ENCODE measurements around the gene TTC27.

TTC27 gene

DNA sequence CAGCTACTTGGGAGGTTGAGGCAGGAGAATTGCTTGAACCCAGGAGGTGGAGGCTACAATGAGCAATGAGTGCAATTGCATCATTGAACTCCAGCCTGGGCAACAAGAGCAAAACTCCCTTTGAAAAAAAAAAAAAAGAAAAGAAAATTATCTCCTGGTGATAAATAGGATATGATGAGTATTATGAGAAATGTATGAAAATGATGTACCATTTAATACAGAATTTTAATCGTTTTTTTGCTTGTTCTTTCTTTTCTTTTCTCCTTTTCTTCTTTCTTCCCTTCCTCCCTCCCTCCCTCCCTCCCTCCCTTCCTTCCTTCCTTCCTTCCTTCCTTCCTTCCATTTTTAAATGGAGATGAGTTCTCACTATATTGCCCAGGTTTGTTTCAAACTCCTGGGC, 40.4 kb downstream of the TTC27 start:
- DNase-seq = no peak

DNA sequence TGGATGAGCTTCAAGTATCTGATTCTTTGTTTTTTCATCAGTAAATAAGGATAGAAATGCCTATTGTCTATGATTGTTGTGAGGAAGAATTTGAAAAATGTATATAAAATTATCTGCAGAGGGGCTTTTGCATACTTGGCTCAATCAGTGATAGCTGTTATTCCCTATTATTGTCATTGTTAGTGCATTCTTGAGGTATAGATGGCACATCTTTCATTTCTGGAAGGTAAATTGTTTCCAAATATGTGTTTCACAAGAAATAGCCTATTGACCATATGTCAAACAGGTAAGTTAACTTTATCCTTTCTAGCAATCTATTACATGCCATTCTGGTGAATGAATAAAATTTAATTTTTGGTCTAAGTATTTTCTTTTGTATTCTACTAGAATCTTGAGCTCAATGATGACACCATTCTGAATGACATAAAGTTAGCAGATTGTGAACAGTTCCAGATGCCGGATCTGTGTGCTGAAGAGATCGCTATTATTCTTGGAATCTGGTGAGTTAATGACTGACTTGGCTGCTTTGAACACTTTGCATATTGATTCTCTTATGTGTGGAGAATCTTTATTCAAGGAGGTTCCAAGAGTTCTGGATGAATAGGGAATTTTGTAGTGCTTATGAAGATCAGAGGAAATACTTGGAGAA, 44.2 kb downstream of the TTC27 start:
- no peak for DNase-seq

DNA sequence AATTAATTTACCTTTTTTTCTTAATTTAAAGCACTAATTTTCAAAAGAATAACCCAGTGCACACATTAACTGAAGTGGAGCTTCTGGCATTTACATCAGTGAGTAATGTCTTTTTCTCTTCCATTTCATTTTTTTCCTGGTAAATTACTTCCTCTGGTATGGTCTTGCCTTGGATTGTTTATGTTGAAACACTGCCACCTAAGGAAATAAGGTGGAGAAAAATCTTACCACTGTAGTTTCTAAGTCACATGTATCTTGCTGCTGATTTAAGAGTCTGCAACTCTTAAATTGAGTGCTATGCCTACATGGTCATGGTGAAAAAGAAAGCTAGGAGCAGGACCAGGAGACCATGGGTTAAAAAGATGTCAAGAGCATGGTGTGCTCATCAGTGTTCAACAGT, 51.0 kb downstream of the TTC27 start:
- no peak for DNase-seq

DNA sequence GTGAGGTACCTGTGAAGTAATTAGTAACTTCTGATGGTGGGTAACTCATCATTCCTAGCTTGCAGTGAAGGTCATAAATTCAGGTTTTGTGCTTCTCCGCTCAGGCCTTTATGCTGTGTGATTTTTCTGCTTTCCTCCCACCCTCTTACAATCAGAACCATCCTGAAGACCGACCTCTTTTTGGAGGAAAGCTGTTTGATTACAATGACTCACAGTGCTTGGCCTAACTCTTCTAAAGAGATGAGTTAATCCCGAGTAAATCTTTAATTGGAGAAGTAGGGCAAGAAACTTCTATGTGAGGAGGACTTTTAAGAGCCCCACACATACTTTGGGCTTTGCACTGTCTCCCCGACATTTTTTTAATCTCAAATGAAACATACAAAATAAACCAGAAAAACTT, 53.1 kb downstream of the TTC27 start:
- DNase-seq = no peak

DNA sequence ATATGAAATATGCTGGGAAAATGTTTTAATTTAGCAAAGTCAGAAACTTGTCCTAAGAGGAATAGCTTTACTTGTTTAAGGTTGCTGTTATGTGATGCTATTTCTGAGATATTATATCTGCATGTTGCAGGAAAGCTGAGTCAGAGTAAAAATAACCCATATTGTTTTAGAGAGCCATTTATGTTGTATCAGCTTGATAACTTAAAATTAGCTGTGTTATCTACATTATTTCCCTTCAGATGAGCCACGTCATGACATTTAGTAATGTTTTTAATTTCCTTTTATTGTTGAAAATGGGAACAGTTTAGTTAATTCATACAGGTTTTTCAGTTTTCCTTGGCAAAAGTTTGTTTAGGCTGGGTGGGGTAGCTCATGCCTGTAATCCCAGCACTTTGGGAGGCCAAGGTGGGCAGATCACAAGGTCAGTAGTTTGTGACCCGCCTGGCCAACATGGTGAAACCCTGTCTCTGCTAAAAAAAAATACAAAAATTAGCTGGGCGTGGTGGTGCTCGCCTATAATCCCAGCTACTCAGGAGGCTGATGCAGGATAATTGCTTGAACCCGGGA, 55.8 kb downstream of the TTC27 start:
- DNase-seq = no peak

DNA sequence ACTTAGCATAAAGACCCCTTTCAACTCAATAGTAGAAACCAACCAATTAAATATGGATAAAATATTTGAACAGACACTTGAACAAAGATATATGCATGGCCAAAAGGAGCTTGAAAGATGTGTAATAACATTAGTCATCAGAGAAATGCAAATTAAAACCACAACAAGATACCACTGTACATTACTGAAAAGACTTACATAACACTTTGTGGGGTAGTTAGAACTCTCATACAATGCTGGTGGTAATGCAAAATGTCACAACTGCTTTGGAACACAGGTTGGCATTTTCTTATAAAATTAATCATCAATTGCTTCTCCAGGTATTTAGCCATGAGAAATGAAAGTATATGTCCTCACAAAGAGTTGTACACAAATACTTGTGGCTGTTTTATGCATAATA, 60.7 kb downstream of the TTC27 start:
- no peak for DNase-seq

DNA sequence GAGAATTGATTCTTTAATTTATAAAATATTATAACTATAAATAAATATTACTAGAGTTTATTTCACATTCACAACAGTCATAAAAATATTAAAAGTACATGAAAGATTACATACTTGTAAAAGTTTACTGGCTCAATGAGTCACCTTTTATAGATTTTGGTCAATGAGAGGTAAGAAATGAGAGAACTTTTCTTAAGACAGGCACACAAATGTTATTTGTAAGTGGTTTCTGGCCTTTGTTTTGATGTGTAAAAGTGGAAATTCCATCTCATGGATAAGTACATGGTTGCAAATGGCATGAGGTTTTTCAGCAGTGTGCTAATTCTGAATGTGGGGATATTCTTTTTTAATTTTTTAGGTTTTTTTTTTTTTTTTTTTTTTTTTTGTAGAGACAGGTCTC, 63.8 kb downstream of the TTC27 start:
- DNase-seq = no peak

DNA sequence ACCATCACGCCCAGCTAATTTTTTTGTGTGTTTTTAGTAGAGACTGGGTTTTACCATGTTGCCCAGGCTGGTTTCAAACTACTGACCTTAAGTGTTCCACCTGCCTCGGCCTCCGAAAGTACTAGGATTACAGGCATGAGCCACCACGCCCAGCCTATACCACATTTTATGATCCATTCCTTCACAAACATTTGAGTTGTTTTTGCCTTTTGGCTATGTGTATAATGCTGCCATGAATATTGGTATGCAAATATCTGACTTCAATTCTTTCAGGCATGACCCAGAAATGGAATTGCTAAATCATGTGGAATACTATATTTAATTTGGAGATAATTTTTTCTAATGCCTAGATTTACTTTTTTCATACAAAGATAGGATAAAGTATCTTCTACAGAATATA, 68.6 kb downstream of the TTC27 start:
- DNase-seq = no peak

DNA sequence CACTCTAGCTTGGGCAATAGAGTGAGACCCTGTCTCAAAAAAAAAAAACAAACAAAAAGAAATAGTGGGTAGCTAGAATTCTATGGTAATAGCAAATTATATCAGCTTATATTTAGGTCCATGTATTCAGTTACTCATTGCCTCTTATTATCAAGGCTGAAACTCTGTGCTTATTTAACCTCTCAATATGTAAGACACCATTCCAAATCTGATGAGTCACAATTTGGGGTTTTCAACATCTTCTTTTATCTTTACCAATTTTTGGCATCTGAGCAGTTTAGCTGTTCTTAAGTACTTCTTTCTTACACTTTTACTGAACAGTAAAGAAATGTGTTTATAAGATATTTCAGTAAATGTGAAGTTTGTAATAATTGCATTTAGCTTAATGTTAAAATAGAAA, 69.3 kb downstream of the TTC27 start:
- no peak for DNase-seq

DNA sequence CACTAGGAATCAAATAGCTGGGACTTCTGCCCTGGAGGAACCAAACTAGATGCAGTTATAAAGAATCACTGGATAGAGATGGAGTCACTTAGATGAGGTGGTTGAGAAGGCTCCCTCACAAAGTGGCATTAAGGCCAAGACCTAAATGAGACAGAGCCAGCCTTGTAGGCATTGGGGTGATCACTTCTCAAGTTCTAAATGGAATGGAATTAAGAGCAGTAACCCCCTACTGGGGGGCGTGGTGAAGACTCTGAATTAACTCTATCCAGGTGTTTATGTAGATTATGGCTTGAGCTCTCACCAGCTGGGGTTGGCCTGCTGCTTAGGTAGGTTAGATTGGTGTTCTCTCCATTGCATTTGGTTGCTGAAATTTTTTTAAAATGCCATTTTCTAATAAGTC, 71.3 kb downstream of the TTC27 start:
- DNase-seq = no peak

DNA sequence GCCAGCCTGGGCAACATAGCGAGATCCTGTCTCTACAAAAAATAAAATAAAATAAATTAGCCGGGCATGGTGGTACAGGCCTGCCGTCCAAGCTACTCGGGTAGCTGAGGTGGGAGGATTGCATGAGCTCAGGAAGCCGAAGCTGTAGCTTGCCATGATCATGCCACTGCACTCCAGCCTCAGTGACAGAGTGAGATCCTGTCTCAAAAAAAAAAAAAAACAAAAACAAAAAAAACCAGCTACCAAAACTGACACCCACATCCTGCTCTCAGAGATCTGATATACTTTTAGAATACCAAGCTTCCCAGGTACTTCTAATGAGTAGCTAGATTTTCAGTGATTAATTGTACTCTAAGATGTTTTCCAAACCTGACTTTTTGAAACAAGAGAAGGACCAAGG, 74.0 kb downstream of the TTC27 start:
- no peak for DNase-seq

DNA sequence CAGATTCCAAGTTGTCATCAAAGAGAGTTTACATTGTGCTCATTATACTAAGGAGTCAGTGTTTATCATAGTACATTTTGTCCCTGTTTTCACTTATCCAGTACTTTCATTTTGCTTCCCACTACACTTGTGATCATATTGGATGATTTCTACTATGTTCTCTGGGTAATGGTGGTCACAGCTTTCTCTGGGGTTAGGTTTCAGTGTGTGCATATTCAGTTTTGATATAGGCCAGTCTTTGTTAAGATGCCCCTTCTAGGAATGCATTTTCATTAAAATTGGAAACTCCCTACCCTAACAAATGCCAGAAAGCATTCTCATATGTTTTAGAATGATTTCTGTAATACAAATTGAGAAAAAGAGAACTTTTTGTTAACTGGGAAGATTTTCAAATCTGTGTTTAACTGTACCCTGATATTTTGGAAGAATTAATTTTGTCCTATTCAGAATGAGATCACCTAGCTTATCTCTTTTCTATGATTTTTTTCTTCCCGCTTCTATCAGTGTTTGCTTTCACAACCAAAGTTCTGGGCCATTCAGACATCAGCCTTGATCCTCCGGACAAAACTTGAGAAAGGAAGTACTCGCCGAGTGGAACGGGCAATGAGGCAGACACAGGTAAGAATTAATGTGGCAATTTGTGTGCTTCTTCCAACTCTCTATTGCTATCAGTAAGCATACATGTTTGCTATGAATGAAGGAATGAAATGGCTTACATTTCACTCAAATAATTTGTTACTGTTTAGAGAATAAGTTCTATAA, 74.6 kb downstream of the TTC27 start:
- no peak for DNase-seq

DNA sequence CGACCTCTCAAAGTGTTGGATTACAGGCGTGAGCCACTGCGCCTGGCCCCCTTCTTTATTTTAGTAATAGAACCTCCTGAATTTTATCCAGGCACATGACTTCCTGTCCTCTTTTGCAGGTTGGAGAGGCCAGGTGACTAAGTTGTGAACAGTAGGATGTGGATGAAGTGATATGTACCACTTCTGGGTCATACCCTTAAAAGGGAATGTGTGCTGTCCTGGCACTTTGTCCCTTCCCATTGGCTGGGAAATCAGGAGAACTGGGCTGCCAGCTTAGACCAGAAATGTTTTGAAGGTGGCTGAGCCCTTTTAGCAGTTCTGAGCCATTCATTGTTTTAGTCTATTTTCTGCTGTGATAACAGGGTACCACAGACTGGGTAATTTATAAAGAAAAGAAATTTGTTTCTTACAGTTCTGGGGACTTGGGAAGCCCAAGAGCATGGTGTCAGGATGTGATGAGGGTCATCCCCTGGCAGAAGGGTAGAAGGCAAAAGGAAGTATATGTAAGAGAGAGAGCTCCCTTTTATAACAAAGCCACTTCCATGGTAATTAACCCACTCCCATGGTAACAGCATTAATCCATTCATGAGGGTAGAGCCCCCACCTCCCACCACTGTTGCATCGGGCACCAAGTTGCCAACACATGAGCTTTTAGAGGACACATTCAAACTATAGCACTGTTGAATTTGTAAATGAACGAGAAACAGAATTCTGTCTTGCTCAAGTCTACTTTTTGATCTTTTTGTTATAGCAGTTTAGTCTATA, 79.1 kb downstream of the TTC27 start:
- no peak for DNase-seq

DNA sequence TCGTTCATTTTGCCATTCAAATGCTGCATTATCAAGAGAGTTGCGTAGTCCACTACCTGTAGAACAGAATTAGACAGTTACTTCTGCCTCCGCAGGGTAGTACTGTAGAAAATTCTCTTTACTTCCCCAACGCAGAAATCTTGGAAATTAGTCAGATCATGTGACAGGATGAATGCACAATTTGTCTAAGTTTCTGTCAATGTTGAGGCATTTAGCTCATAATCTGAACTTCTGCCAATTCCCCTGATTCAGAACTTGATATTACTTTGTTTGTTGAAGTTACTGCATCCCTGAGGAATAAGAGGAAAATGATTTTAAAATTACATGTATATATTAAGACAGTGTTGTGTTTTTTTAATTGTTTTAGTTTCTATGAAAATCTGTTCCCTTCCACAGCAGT, 83.4 kb downstream of the TTC27 start:
- peak in 2 of 58 donors; percentile 1 to 48 for DNase-seq

DNA sequence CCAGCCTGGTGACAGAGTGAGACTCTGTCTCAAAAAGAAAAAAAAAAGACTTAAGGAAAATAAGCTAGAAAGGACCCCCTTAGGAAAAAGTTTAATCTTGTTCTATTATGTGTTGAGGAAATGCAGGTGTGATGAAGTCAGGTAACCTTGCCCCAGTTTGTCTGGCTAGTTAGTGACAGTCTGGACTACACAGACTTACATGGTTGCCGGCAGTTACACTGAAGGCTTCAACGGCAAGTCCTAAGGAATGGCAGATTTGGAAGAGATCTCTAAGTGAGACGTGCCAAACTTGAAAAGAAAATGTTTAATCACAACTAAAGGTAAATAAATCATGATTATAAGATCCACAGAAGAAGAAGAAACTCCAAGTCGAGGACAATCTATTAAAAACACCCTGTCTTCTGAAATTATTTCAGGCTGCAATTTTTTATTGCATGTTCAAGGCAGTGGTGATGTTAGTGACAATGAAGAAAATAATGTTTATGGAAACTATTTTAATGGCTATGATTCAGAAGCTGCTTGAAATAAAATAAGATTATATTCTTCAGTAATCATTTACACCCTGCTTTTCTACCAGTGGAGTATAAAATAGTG, 84.2 kb downstream of the TTC27 start:
- no peak for DNase-seq

DNA sequence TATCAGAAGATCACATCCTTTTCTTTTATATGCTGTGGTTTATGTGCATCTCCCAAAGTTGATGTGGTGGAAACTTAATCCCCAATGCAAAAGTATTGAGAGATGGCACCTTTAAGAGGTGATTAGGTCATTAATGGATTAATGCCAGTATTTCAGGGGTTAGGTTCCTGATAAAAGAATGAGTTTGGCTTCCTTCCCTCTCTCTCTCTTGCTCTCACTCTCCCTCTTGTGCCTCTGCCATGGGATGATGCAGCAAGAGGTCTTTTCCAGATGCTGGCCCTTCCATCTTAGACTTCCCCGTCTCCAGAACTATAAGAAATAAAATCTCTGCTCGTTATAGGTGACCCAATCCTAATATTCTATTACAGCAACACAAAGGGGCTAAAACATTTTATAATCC, 85.0 kb downstream of the TTC27 start:
- DNase-seq = no peak

DNA sequence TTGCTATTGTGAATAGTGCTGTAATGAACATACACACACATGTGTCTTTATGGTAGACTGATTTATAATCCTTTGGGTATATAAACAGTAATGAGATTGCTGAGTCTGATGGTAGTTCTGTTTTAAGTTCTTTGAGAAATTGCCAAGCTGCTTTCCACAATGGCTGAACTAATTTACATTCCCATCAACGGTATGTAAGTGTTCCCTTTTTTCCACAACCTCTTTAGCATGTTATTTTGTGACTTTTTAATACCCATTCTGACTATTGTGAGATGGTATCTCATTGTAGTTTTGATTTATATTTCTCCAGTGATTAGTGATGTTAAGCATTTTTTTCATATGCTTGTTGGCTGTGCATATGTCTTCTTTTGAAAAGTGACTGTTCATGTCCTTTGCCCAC, 86.7 kb downstream of the TTC27 start:
- no peak for DNase-seq

DNA sequence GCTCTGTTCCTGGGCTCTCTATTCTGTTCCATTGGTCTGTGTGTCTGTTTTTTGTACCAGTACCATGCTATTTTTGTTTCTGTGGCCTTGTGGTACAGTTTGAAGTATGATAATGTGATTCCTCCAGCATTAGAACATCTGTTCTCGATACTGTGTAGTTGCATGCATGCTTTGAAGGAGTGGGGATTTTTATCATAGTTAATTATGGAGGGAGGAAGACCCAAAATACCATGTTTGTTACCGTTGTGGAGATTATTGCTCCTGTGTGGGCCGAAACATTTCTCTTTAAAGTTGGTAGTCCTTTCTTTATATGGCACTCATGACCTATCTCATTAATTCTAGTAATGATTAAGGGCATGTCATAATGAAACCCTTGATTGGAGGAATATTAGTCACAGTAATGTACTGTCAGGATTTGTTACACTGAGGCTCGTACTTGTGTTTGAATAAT, 87.6 kb downstream of the TTC27 start:
- no peak for DNase-seq

DNA sequence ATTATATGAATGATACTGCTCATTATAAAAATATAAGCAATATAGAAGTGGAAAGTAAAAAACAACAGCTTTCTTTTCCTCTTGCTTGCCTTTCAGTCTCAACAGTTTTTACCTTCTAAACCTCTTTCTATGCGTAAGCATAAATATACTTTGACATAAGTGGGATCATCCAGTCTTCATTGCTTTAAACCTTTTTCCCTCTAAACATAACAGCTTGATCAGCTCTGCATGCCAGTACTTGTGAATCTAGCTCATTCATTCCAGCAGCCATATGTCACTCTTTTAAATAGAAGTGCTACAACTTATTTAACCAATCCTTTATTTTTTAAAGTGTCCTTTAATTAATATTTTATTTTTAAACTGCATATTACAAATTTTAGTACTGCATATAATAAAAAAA, 88.1 kb downstream of the TTC27 start:
- DNase-seq = no peak

DNA sequence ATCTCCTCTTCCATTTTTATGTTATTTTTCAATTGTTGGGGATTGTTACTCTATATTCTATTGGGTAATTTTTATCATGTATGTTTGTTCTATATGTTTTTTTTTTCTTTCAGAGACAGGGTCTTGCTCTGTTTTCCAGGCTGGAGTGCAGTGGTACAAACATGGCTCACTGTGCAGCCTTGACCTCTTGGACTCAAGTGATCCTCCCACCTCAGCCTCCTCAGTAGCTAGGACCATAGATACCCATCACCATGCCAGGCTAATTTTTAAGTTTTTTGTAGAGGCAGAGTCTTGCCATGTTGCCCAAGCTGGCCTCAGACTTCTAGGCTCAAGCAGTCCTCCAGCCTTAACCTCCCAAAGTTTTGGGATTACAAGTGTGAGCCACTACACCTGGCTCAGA, 88.7 kb downstream of the TTC27 start:
- no peak for DNase-seq

DNA sequence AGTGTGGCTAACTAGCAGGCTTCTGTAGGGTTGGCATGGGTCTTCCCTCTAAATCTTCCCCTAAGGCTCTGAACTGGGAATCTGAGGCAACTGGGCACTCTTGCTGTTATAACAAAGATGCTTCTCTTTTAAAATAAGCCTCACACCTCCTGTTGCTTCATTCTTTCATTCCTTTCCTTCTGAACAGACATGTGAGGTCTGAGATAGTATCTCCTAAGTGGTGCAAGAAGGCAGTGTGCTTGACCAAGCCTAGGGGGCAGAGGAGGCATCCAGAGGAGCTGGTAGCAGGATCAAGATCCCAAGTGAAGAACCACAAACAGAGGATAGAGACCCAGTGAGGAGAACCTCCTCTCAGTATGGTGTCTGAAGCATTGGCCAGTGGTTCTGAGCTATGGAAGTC, 90.9 kb downstream of the TTC27 start:
- no peak for DNase-seq

DNA sequence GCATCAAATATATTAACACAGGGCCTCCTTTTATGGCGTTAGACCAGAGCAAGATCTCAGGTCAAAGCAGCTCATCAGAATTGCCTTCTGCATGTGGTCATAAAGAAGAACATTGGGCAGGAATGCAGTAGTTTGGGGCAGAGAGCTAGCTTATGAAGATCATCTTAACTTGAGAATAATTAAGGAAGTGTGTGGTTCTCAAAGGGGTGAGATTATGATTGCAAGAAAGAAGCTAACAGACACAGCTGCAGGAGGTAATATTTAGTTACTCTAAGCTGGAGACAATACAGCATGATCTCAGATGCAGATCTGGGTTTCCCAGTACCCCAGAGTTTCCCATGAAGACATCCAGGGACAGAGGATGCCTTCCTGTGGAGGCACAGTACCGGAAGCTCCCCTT, 91.6 kb downstream of the TTC27 start:
- DNase-seq = no peak

Measured in anterior cingulate cortex (tissue), 58 donors.